ENCODE data around the gene MCM8. TPM values are rescaled to one million over a fixed set of nuclear protein-coding genes. Genes with fewer than 3 reads are reported as not detected.

MCM8 gene
- total and polyA plus RNA-seq, 5 experiments from 2014 or later = 0.55 to 7.4 (median 2.5) TPM

DNA sequence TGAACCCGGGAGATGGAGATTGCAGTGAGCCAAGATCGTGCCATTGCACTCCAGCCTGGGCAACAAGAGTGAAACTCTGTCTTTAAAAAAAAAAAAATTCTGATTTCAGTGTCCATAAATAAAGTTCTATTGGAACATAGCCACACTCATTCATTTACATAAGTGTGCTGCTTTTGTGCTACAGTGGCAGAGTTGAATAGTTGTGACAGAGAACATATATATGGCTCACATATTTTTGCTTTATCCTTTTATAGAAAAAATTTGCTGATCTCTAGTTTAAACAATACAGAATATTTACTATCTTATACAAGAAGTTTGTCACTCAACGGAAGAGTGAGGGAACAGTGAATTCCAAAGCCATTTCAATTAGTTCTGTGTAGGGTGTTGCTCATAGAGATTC is 18.0 kb downstream of the MCM8 start:
- DNase-seq (no peak), ATAC-seq (no peak)
- H3K27me3 Mint-ChIP-seq = no peaks in the 10 kb centered on the region
- POLR2A ChIA-PET = no interaction called here
- no peaks in the 10 kb centered on the region for H3K9me3 Mint-ChIP-seq
- no peaks in the 10 kb centered on the region for H3K4me1 Mint-ChIP-seq
- H3K4me3 Mint-ChIP-seq = no peak overlapping the region
- H3K36me3 Mint-ChIP-seq = peaks cover 0 to 71% (median 32%) of the 10 kb centered on the region in 3 donors
- H3K27ac Mint-ChIP-seq = no peak overlapping the region

DNA sequence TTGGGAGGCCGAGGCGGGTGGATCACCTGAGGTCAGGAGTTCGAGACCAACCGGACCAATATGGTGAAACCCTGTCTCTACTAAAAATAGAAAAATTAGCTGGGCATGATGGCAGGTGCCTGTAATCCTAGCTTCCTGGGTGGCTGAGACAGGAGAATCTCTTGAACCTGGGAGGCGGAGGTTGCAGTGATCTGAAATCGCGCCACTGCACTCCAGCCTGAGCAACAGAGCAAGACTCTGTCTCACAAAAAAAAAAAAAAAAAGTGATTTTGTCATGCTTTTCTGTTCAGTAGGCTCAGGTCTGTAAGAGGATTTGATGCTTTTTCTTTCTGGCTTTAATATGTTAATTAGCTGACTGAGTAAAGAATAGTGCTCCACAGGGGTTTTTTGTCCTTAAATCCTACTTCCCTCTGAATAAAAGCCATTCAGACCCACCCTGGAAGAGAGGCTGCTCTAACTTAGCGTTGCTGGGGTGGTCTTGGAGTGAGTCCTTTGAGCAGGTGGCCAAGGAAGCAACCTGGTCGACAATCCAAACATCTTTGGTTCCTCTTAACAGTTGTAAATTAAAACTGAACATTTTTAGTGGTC is 19.0 kb downstream of the MCM8 start:
- Mint-ChIP-seq H3K27me3 (no peaks in the 10 kb centered on the region), H3K9me3 (no peaks in the 10 kb centered on the region), H3K36me3 (peaks cover 0 to 70% (median 30%) of the 10 kb centered on the region in 3 donors), H3K4me1 (no peaks in the 10 kb centered on the region), H3K4me3 (no peak overlapping the region), H3K27ac (no peak overlapping the region)
- ATAC-seq = no peak
- POLR2A ChIA-PET = no interaction called here
- DNase-seq = no peak

GRCh38 chr20:5969940-5970339 is 19.5 kb downstream of the MCM8 start:
- Mint-ChIP-seq H3K27me3 (no peaks in the 10 kb centered on the region), H3K36me3 (peaks cover 0 to 70% (median 27%) of the 10 kb centered on the region in 3 donors), H3K4me3 (no peak overlapping the region), H3K27ac (no peak overlapping the region), H3K4me1 (no peaks in the 10 kb centered on the region), H3K9me3 (no peaks in the 10 kb centered on the region)
- ATAC-seq = no peak
- DNase-seq = no peak
- POLR2A ChIA-PET = no interaction called here

DNA sequence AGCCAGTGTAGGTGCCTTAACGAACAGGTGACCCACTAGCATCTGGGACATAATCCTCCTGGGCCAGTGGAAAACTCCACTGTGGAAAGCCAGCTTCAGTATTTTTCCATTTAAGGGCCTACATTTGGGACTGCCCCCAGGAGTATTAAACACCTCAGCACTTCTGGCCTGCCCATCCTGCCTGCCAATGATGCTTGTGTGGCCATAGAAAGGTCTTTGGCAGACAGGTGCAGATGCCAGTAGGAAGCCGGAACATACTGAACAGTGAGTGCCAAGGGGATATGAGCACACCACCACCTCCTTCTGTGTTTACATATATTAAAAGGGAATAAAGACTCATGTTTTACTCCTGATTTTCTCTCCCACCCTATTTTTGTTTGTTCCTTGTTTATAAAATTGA is 19.9 kb downstream of the MCM8 start:
- Mint-ChIP-seq H3K27me3 (no peaks in the 10 kb centered on the region), H3K36me3 (peaks cover 0 to 69% (median 23%) of the 10 kb centered on the region in 3 donors), H3K4me3 (no peak overlapping the region), H3K9me3 (no peaks in the 10 kb centered on the region), H3K27ac (peak overlapping the region in 2 of 10 donors; percentile 12 to 19), H3K4me1 (no peaks in the 10 kb centered on the region)
- DNase-seq (no peak), ATAC-seq (no peak)
- POLR2A ChIA-PET = interaction anchor here (0.5 kb wide), 1 partner anchor 43 kb away, joined by 3 read pairs; no protein-coding TSS in a partner anchor

DNA sequence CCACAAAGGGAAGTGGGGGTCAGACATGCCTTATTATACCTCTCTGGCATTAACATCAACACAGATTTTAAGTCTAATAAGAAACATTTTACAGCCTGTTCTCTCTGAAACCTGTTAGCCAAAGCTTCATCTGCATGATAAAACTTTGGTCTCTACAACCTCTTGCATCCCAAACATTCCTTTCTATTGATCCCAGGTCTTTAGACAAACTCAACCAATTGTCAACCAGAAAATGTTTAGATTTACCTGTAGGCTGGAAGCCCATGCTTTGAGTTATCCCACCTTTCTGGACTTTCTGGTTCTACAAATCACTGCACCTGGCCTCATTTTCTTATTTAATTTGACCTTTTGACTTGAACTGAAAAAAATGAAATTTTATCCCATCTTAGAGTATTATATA is 20.8 kb downstream of the MCM8 start:
- no peak for DNase-seq
- ATAC-seq = no peak
- no peaks in the 10 kb centered on the region for H3K9me3 Mint-ChIP-seq
- H3K27me3 Mint-ChIP-seq = no peaks in the 10 kb centered on the region
- POLR2A ChIA-PET = no interaction called here
- no peaks in the 10 kb centered on the region for H3K4me1 Mint-ChIP-seq
- peak overlapping the region in 1 of 10 donors; percentile 28 for H3K27ac Mint-ChIP-seq
- H3K4me3 Mint-ChIP-seq = no peak overlapping the region
- H3K36me3 Mint-ChIP-seq = peaks cover 0 to 62% (median 19%) of the 10 kb centered on the region in 3 donors

DNA sequence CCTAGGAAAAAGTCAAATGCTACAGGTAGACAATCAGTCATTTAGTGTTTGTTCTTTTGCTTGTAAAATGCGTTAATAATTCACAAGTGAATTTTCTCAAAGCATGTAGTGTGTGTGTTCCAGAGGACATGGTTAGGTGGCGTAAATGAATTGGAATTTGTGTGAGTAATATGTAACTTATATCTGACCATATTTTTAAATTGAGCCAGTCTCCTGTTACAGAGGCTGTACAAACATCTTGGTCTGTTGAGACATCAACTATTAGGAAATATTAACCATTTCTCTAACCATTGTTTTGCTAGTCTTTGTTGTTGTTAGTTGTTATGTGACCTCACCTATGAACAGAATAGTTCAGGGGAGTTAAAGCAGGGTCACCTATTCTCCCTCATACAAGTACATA is 22.7 kb downstream of the MCM8 start:
- DNase-seq (no peak), ATAC-seq (no peak)
- Mint-ChIP-seq H3K4me3 (no peak overlapping the region), H3K36me3 (peaks cover 0 to 57% (median 6%) of the 10 kb centered on the region in 3 donors), H3K9me3 (no peaks in the 10 kb centered on the region), H3K4me1 (no peaks in the 10 kb centered on the region), H3K27me3 (no peaks in the 10 kb centered on the region), H3K27ac (no peak overlapping the region)
- POLR2A ChIA-PET = no interaction called here

DNA sequence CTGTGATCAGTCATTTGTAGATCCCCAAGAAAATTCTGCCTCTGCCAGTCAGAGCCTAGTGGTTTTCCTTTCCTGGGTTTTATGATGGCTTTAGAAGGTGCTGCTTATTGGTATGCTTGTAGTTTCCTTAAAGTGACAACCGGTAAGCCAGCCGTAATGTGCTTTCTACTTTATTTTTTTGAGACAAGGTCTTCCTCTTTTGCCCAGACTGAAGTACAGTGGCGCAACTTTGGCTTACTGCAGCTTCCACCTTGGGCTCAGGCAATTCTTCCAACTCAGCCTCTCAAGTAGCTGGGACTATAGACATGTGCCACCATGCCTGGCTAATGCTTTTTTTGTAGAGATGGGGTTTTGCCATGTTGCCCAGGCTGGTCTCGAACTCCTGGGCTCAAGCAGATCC is 23.5 kb downstream of the MCM8 start:
- POLR2A ChIA-PET = no interaction called here
- no peak for ATAC-seq

GRCh38 chr20:5974531-5974930 is 24.1 kb downstream of the MCM8 start:
- DNase-seq (no peak), ATAC-seq (no peak)
- POLR2A ChIA-PET = no interaction called here
- Mint-ChIP-seq H3K4me1 (no peaks in the 10 kb centered on the region), H3K9me3 (no peaks in the 10 kb centered on the region), H3K4me3 (no peak overlapping the region), H3K27ac (no peak overlapping the region), H3K27me3 (no peaks in the 10 kb centered on the region), H3K36me3 (peaks cover 0 to 61% (median 10%) of the 10 kb centered on the region in 3 donors)

More for the DNA sequence above, 23.5 kb downstream of the MCM8 start:
- H3K36me3 Mint-ChIP-seq = peaks cover 0 to 58% (median 6%) of the 10 kb centered on the region in 3 donors
- H3K27ac Mint-ChIP-seq = no peak overlapping the region
- H3K4me1 Mint-ChIP-seq = no peaks in the 10 kb centered on the region
- no peak for DNase-seq
- H3K9me3 Mint-ChIP-seq = no peaks in the 10 kb centered on the region
- H3K27me3 Mint-ChIP-seq = no peaks in the 10 kb centered on the region
- H3K4me3 Mint-ChIP-seq = no peak overlapping the region

GRCh38 chr20:5975778-5976177 is 25.3 kb downstream of the MCM8 start:
- H3K4me3 Mint-ChIP-seq = no peak overlapping the region
- POLR2A ChIA-PET = no interaction called here
- no peaks in the 10 kb centered on the region for H3K9me3 Mint-ChIP-seq
- H3K4me1 Mint-ChIP-seq = peaks cover 0 to 2% (median 0%) of the 10 kb centered on the region in 4 donors
- peaks cover 0 to 66% (median 10%) of the 10 kb centered on the region in 3 donors for H3K36me3 Mint-ChIP-seq
- DNase-seq = no peak
- H3K27ac Mint-ChIP-seq = no peak overlapping the region
- H3K27me3 Mint-ChIP-seq = no peaks in the 10 kb centered on the region
- ATAC-seq = no peak

DNA sequence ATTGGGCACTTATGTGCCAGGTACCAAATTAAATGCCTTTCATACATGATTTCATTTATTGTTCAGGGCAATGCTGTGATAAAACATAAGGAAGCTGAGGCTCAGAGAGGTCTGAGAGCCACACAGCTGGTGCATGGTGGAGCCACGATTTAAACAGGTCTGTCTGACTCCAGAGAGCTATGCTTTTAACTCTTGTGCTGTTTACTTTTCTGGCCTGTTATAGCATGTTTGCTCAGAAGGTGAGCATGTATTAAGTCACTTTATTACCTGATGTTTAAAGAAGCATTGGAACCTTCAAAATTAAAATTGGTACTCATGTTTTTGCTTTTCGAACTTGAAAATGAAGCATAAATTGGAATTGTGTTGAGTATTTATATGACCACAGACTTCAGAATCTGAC is 26.8 kb downstream of the MCM8 start:
- H3K9me3 Mint-ChIP-seq = no peaks in the 10 kb centered on the region
- no peak for DNase-seq
- no peak overlapping the region for H3K4me3 Mint-ChIP-seq
- POLR2A ChIA-PET = no interaction called here
- no peak overlapping the region for H3K27ac Mint-ChIP-seq
- peaks cover 0 to 63% (median 12%) of the 10 kb centered on the region in 3 donors for H3K36me3 Mint-ChIP-seq
- no peaks in the 10 kb centered on the region for H3K27me3 Mint-ChIP-seq
- no peak for ATAC-seq
- H3K4me1 Mint-ChIP-seq = peaks cover 0 to 2% (median 0%) of the 10 kb centered on the region in 4 donors

- Mint-ChIP-seq H3K27ac (no peak overlapping the region), H3K9me3 (no peaks in the 10 kb centered on the region), H3K4me3 (no peak overlapping the region), H3K4me1 (peaks cover 0 to 2% (median 0%) of the 10 kb centered on the region in 4 donors), H3K27me3 (no peaks in the 10 kb centered on the region), H3K36me3 (peaks cover 0 to 66% (median 12%) of the 10 kb centered on the region in 3 donors)
- ATAC-seq (no peak), DNase-seq (no peak)
- POLR2A ChIA-PET = no interaction called here
Measured at GRCh38 chr20:5977975-5978374, 27.5 kb downstream of the MCM8 start.

DNA sequence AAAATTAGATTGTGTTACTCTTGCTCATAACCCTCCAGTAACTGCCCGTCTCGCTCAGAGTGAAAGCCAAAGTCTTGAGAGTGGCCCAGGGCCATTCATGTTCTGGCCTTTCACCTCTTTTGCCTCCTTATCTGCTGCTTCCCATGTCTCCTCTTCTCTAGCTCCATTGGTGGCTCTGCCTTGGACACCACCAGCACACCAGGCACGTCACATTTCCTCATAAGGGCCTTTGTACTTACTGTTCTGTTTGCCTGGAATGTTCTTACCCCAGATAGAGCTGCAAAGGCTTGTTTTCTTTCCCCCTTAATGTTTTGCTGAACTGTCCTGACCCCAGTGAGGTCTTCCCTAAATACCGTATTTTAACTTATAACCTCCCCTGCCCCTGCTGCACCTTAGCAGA is 29.3 kb downstream of the MCM8 start:
- H3K4me3 Mint-ChIP-seq = no peak overlapping the region
- H3K9me3 Mint-ChIP-seq = no peaks in the 10 kb centered on the region
- H3K4me1 Mint-ChIP-seq = peaks cover 0 to 2% (median 0%) of the 10 kb centered on the region in 4 donors
- peaks cover 0 to 69% (median 13%) of the 10 kb centered on the region in 3 donors for H3K36me3 Mint-ChIP-seq
- POLR2A ChIA-PET = no interaction called here
- no peak for DNase-seq
- no peak for ATAC-seq
- H3K27ac Mint-ChIP-seq = no peak overlapping the region
- H3K27me3 Mint-ChIP-seq = no peaks in the 10 kb centered on the region

GRCh38 chr20:5980720-5981538 is 30.5 kb downstream of the MCM8 start:
- POLR2A ChIA-PET = no interaction called here
- Mint-ChIP-seq H3K36me3 (peaks cover 0 to 67% (median 13%) of the 10 kb centered on the region in 3 donors), H3K9me3 (no peaks in the 10 kb centered on the region)

More at GRCh38 chr20:5980720-5981538, 30.5 kb downstream of the MCM8 start:
- Mint-ChIP-seq H3K27ac (peak overlapping the region in 3 of 10 donors; percentile 20 to 45 (median 34)), H3K4me3 (no peak overlapping the region), H3K4me1 (peaks cover 0 to 2% (median 0%) of the 10 kb centered on the region in 4 donors), H3K27me3 (no peaks in the 10 kb centered on the region)
- DNase-seq (no peak), ATAC-seq (no peak)

Data from naive thymus-derived CD8-positive, alpha-beta T cell (primary cell).